Vagina (tissue), 2 donors: ENCODE data around the gene MS4A13.

ENCODE experiments used
- CTCF ChIP-seq, 3 experiments: fragments of 450-650 bp in 2 of 3; fragments of 200-600 bp in 1 of 3; sonication (generic) in 1 of 3; IDR thresholded peaks; one replicate each; pipeline ENCODE4 v1.5.1; 2017 to 2019; ENCODE audit warnings: antibody characterized with exemption in 3 of 3, mild to moderate bottlenecking in 2 of 3, moderate library complexity in 2 of 3
- POLR2AphosphoS5 ChIP-seq, 2 donors: sonication (generic); formaldehyde crosslinking; IDR thresholded peaks; one replicate each; pipeline ENCODE4 v1.9.0; 2017; ENCODE audit warnings: antibody characterized with exemption in 2 of 2, mild to moderate bottlenecking in 2 of 2, low read depth in 1 of 2; ENCODE audit not compliant: insufficient read depth in 1 of 2

DNA sequence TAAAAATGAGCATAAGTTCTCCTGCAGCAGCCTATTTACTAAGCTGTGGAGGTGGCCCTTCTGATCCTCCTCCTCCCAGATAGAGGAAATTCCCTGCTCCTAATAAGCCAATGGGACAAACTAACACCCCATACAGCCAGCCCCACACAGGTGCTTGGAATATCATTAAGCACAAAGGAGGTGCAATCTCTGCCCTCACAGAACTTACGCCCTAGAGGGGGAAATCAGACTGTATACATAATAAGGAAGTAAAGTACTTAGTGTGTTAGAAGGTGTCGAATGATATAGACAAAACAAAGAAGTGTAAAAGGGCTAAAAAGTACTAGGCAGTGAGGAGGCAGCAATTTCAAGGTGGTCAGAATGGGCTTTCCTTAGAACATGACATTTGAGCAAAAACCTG lies 16.8 kb upstream of the MS4A13 start:
- TF ChIP-seq CTCF (IDR thresholded peaks at IDR 0.05) (no peak), POLR2AphosphoS5 (IDR thresholded peaks at IDR 0.05; ENCODE audit: insufficient read depth in 1 of 2, low read depth in 1 of 2) (no peak)
